ENCODE results near the gene SERAC1.
"Not testable (repeated sequence)": the region's sequence is repeated elsewhere in the genome, so short reads cannot be mapped to it uniquely, and the experiment has no call there.

The SERAC1 gene

GRCh38 chr6:158168040-158168289 is at the start of gene SERAC1:
TSS of gene SERAC1 (minus strand) at chr6:158168262. CDS start at chr6:158158363, 9,899 bp downstream.
- DNase-seq = no peak

DNA sequence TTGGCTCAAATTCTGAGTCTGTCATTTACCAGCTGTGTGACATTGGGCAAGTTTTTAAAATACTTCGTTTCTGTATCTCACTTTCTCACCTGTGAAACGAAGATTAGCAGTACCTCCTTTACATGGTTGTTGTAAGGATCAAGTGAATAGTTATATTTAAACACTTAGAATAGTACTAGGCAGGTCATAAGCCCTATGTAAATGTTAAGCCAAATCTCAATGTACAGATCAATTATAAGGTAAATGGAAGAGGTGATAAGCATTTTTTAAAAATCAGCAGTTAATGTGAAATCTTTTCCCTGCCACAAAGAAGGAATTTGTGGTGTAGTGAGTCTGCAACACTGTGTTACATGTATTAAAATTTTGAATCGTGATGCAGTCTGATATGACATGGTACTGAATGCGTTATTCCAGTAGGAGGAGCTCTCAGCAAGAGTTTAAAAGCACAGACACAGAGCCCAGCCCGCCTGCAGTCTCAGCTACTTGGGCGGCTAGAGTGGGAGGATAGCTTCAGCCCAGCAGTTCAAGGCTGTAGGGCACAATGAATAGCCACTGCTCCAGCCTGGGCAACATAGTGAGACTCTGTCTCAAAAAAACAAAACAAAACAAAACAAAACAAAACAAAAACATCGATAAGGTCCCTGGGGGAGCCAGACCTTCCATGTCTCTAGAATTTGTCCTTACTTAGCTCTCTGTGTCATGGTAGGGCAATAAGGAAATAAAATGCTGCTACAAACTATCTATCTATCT is 46.0 kb upstream of the SERAC1 start:
- no peak for DNase-seq

DNA sequence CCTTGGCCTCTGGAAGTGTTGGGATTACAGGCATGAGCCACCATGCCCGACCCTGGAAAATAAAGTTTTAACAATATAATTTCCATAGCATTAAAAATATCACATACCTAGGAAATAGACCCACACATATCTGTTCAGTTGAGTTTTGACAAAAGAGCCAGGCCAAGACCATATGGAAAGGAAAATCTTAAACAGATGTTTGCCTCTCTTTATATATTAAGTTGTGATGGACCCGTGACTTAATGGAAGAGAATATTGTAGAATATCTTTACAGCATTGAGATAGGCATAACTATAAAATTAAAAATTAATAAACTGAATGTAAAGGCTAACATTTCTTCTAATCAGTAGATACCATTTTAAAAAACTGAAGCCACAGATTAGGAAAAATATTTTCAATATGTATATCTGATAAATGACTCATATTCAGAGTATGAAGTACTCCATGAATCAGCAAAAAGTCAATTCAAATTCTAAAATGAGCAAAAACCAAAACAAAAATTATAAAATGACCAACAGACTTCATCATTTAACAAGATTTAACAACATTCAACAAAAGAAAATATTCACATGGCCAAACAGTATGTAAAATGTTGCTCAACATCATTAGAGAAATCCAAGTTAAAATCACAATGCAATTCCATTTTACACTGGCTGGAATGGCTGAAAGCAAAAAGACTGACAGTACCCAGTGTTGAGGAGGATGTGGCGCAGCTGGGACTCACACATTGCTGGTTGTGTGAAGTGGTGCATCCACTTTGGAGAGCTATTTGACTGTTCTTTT is 43.4 kb upstream of the SERAC1 start:
- no peak for DNase-seq

GRCh38 chr6:158209582-158210333 is 41.7 kb upstream of the SERAC1 start:
- not testable (repeated sequence) for DNase-seq

DNA sequence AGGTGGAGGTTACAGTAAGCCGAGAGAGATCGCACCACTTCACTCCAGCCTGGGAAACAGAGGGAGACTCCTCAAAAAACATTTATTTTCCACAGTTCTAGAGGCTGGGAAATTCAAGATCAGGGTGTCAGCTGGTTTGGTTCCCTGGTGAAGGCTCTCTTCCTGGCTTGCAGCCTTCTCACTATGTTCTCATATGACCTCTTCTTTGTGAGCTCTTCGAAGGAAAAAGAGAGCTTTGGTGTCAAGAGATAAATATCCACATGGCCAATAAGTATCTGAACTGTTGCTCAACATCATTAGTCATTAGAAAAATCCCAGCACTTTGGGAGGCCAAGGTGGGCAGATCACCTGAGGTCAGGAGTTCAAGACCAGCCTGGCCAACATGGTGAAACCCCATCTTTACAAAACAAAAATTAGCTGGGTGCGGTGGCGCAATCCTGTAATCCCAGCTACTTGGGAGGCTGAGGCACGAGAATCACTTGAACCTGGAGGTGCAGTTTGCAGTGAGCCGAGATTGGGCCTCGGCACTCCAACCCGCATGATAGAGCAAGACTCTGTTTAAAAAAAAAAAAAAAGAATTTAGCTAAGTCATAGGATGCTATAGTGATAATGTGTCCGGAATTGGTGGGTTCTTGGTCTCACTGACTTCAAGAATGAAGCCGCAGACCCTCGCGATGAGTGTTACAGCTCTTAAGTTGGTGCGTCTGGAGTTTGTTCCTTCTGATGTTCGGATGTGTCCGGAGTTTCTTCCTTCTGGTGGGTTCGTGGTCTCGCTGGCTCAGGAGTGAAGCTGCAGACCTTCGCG is 40.4 kb upstream of the SERAC1 start:
- DNase-seq = not testable (repeated sequence)

DNA sequence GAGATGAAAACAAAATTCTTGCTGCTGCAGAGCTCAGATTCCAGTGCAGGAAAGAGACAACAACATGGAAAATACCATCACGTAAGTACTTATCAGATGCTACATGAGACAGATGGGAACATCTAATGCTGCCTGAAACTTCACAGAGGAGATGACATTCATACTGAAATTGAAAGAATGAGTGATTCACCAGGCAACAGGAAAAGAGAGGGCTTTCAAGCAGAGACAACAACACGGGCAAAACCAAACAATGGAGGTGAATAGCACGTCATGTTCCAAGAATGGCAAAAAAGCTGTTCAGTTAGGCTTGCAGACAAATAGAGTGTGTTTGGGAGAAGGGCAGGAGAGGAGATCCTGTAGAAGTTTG is 39.3 kb upstream of the SERAC1 start:
- no peak for DNase-seq

- DNase-seq = no peak
These were observed 38.8 kb upstream of the SERAC1 start for GRCh38 chr6:158206740-158207421.

DNA sequence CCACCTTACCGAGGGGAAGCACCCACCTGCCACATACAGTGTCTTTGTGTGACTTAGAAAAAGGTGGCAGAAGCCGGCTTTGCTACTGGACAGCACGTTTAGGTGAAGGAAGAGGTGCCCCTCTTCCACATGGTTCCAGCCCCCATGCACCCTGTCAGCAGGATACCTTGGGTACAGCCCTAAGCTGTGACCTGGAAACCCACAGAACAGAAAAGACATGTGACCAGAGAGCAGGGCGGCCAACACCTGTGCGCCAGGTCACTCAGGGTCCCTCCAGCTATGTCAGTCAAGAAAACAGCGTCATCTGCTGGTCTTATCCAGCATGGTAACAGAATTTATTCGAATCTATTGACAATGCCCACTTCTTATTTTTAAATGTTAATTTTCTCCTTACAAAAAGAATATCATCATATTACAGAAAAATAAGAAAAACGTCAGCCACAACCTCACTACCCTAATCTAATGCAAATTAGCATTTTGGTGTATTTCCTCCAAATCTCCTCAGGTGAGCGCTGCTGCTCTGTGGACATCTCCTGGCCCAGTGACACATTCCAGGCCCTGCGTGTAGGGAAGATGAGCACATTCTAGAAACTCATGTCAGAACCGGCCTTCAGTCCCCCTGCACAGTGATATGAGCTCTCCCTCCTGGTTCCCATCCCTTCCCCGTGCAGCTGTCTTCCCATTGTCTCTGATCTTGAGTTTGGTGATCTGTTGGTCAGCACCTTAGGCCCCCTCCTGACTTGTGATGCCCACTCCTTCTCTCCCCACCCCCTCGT is 37.3 kb upstream of the SERAC1 start:
- DNase-seq = no peak

DNA sequence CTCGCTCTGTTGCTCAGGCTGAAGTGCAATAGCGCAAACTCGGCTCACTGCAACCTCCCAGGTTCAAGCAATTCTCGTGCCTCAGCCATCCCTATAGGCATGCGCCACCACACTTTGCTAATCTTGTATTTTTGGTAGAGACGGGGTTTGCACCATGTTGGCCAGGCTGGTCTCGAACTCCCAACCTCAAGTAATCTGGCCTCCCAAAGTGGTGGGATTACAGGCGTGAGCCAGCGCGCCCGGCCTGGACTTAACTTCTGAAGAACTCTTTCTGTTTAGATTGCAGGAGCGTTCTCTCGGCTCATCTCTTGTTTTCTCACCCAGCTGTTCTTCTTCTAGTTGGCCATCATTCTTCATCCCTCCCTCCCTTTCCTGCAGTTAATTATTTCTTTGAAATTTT is 30.4 kb upstream of the SERAC1 start:
- DNase-seq = no peak

DNA sequence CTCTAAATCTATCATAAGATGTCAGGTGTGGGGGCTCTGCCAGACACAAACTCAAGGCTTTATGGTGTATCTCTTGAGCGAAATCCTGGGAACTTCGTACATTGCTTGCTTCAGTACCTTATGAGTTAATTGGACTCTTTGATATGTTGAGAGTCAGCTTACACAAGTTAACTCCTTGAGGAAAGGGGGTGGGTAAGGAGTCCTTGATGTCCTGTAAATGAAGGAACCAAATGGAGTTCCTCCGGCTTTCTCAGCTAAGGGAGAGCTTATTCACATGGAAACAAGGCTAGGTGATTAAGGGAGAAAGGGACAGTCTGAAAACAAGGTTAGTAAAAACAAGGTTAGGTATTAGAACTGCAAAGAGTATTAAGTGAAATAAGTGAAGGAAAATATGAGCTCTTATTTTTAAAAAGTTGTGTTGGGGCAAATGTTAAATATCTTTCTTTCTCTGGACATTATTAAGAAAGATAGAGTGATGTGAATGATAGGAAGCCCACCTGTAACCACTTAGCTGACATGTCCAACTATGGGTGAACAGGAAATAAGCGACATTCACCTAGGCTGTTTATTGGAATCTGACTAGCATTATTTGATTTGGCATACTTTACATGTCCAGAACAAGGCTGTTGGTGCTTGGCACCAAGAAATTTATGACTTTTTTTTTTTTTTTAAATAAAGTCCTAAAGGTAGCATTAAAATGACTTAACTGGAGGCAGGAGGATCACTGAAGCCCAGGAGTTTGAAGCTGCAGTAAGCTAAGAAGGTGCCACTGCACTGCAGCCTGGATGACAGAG is 26.6 kb upstream of the SERAC1 start:
- DNase-seq = no peak

- no peak for DNase-seq
These were observed 23.7 kb upstream of the SERAC1 start for GRCh38 chr6:158191761-158192160.

DNA sequence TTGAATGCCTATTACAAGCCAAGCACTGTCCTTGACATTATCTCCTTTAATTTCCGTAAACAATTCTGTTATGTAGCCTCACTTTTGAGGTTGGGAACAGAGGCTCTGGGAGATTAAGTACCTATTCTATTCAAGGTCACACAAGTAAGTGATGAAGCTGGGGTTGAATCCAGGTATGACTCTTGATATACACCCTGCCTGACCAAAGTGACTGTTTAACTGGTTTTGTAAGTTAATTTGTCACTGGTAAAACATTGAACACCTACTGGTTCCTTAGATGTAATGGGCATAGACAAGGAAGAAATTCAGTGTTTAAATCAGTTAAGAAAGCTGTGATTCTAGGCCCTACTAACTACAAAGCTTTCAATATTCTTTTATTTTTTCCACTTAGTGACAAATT is 23.0 kb upstream of the SERAC1 start:
- no peak for DNase-seq

DNA sequence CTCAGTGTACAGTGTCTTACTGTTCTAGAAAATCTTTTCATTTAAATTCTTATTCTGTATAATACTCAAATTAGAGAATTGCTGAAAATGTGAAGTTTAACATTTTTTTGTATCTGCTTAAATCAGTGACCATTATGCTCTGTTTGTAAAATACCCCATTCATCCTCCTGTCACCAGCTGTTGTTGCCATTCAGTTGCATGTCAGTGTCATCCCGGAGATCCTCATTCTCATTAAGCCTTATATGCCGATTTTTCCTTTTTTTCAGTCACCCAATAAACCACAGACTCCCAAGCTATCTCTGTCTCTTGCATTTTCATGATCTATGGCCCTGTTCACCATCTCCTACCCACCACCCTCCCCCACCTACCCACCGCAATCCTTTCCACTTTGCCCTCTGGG is 20.5 kb upstream of the SERAC1 start:
- DNase-seq = no peak

DNA sequence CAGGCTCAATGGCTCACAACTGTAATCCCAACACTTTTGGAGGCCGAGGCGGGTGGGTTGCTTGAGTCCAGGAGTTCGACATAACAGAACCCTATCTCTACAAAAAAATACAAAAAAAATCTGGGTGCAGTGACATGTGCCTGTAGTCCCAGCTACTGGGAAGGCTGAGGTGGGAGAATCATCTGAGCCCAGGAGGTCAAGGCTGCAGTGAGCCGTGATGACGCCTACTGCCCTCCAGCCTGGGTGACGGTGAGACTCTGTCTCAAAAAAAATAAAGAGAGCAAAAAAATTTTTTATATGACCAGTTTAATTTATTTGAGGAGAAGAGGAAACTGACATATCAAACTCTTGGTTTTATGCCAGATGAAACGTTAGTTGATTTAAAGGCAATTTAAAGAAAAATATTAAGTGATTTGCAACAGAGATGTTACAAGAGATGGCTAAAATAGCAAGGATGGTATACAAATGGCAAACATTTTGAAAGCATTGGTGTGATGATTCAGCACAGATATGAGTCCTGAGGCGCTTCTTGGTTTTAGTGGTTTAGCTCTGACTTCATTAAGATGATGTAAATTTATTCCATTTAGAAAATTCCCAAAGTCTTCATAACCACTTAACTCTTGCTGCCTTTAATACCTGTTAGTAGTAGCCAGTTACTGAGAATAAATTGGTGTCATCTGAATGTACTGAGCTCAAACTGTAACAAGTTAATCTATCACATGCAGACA is 17.8 kb upstream of the SERAC1 start:
- no peak for DNase-seq

- DNase-seq = no peak
These were observed 16.5 kb upstream of the SERAC1 start for GRCh38 chr6:158184608-158185007.

DNA sequence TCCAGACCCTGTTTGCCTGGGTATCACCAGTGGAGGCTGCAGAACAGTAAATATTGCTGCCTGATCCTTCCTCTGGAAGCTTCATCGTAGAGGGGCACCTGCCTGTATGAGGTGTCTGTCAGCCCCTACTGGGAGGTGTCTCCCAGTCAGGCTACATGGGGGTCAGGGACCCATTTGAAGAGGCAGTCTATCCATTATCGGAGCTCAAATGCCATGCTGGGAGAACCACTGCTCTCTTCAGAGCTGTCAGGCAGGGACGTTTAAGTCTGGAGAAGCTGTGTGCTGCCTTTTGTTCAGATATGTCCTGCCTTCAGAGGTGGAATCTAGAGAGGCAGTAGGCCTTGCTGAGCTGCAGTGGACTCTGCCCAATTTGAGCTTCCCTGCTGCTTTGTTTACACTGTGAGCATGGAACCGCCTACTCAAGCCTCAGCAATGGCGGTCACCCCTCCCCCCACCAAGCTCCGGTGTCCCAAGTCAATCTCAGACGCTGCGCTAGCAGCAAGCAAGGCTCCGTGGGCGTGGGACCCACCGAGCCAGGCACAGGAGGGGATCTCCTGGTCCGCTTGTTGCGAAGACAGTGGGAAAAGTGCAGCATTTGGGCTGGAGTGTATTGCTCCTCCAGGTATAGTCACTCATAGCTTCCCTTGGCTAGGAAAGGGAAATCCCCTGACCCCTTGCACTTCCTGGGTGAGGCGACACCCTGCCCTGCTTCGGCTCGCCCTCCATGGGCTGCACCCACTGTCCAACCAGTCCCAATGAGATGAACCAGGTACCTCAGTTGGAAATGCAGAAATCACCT is 15.3 kb upstream of the SERAC1 start:
- DNase-seq = not testable (repeated sequence)

GRCh38 chr6:158177712-158178111 is 9.7 kb upstream of the SERAC1 start:
- not testable (repeated sequence) for DNase-seq

DNA sequence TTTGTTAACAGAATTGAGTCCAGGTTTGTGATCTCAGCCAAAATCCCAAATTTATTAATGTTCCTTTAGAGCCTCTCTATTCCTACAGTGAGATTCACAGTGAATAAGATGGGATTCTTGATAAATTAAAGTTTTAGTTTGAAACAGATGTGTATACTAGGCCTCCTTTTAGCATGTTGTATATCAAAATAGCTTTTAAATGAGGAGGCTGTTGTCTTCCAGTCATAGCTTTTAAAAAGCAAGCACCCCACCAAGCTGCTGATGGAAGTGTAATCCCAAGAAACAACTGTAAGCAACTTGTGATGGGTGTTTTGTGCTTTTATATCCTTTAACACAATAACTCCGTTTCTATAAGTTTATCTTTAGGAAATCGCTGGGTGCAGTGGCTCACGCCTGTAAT is 7.0 kb upstream of the SERAC1 start:
- DNase-seq = no peak

DNA sequence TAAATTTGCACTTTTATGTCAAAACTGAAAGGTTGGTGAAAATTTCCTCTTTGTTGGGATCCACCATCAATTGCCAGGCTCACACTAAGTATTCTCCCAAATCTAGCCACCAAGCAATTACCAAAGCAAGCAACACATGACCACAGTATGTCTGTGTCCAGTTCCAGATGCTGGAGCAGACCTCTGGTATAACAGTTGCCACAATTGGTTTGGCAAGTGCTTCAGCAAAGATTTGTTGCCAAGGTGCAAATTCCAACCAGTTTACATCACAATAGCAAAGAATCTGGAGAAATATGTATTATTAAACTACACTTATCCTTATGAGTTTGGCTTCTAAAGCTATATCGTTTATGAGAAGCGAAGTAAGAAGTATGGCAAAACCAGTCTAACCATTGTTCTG is 6.5 kb upstream of the SERAC1 start:
- DNase-seq = no peak
